ENCODE measurements around the gene CTDNEP1. TPM values are rescaled to one million over a fixed set of nuclear protein-coding genes. Genes with fewer than 3 reads are reported as not detected.

CTDNEP1 gene
- total RNA-seq, 1 donor from 2014 or later: 103 TPM

DNA sequence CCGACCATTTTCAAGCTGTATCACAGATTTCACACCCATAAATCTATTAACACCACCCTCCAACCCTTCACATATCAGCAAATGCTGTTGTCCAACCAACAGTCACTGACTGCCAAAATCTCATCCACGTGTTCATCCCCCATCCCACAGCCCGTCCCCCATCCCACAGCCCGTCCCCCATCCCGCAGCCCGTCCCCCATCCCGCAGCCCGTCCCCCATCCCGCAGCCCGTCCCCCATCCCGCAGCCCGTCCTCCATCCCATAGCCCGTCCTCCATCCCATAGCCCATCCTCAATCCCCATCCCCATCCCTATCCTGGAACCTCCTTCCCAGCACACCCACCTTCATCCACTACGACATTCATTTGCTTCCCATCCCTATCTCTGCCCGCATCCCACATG lies 46.0 kb downstream of the CTDNEP1 start:
- peaks cover 59% of the 10 kb centered on the region for H4K20me1 ChIP-seq (ENCODE audit: insufficient read depth, low read length)
- peak overlapping the region; percentile 59 for H3K4me3 ChIP-seq (ENCODE audit: insufficient read depth, low read depth, low read length)
- DNase-seq (ENCODE audit: low read depth) (no peak), FAIRE-seq (no peak)
- peaks cover 16% of the 10 kb centered on the region for H3K36me3 ChIP-seq (ENCODE audit: insufficient read depth, low read length)
- H3K79me2 ChIP-seq (ENCODE audit: insufficient read depth, low read length): peaks cover 38% of the 10 kb centered on the region
- H3K9me3 ChIP-seq (ENCODE audit: insufficient read depth, low read depth, low read length): no peaks in the 10 kb centered on the region
- peaks cover 21% of the 10 kb centered on the region for H3K4me1 ChIP-seq (ENCODE audit: insufficient read depth, low read length)
- peak overlapping the region; percentile 59 for H3K27ac ChIP-seq (ENCODE audit: low read depth, low read length)
- peak overlapping the region; percentile 83 for H2AFZ ChIP-seq (ENCODE audit: low read depth, low read length)
- H3K27me3 ChIP-seq (ENCODE audit: insufficient read depth, low read length): no peaks in the 10 kb centered on the region
- Mint-ChIP-seq H3K4me3 (ENCODE audit: unreplicated experiment) (peak overlapping the region; percentile 72), H3K36me3 (ENCODE audit: low read depth, unreplicated experiment) (peaks cover 19% of the 10 kb centered on the region), H3K9me3 (ENCODE audit: unreplicated experiment) (no peaks in the 10 kb centered on the region), H3K27ac (ENCODE audit: unreplicated experiment) (peak overlapping the region; percentile 85), H3K27me3 (ENCODE audit: low read depth, unreplicated experiment) (no peaks in the 10 kb centered on the region), H3K4me1 (ENCODE audit: low read depth, unreplicated experiment) (peaks cover 28% of the 10 kb centered on the region)
- peak overlapping the region; percentile 79 for H3K9ac ChIP-seq (ENCODE audit: low read length)
- peak overlapping the region; percentile 90 for H3K4me2 ChIP-seq (ENCODE audit: low read length)
- TF ChIP-seq, protein P1, sequence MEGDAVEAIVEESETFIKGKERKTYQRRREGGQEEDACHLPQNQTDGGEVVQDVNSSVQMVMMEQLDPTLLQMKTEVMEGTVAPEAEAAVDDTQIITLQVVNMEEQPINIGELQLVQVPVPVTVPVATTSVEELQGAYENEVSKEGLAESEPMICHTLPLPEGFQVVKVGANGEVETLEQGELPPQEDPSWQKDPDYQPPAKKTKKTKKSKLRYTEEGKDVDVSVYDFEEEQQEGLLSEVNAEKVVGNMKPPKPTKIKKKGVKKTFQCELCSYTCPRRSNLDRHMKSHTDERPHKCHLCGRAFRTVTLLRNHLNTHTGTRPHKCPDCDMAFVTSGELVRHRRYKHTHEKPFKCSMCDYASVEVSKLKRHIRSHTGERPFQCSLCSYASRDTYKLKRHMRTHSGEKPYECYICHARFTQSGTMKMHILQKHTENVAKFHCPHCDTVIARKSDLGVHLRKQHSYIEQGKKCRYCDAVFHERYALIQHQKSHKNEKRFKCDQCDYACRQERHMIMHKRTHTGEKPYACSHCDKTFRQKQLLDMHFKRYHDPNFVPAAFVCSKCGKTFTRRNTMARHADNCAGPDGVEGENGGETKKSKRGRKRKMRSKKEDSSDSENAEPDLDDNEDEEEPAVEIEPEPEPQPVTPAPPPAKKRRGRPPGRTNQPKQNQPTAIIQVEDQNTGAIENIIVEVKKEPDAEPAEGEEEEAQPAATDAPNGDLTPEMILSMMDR (IDR thresholded peaks at IDR 0.05; ENCODE audit: insufficient read depth, low read depth, low read length): no peak
- no peak for TF ChIP-seq EZH2 (IDR thresholded peaks at IDR 0.05; ENCODE audit: insufficient read depth, low read length)

DNA sequence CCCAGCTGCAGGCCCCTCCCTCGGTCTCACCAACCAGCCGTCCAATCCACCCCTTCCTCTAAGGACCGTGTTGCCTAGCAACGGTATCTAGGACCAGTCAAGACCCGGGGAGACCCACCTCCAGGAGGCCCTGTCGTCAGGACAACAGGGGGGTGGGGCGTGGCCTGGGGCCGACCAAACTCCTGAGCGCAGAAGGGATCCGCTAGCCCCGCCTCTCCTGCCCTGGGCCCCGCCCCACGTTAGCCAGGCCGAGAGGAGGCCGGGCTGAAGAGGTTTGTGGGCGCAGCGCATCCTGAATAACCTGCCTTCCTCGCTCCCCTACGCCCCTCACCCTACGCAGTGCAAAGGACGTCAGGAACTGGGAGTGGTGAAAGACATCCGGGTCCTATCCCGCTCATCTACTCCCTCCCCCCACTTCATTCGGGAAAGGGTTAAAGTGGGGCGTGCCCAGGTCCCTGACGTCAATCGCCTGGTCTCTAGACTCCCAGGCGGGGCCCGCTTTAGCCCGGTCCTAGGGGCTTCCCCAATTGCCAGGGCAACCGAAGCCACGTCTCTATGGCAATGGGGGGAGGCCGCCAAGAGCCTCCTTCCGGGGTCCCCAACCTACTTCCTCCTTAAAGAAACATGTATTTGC lies 46.6 kb downstream of the CTDNEP1 start:
- peak overlapping the region; percentile 72 for H3K4me3 Mint-ChIP-seq (ENCODE audit: unreplicated experiment)
- H3K36me3 ChIP-seq (ENCODE audit: insufficient read depth, low read length): peaks cover 18% of the 10 kb centered on the region
- H3K27me3 ChIP-seq (ENCODE audit: insufficient read depth, low read length): no peaks in the 10 kb centered on the region
- DNase-seq (ENCODE audit: low read depth): peak; percentile 69
- no peaks in the 10 kb centered on the region for H3K27me3 Mint-ChIP-seq (ENCODE audit: low read depth, unreplicated experiment)
- peak overlapping the region; percentile 59 for H3K27ac ChIP-seq (ENCODE audit: low read depth, low read length)
- H3K9me3 Mint-ChIP-seq (ENCODE audit: unreplicated experiment): no peaks in the 10 kb centered on the region
- H4K20me1 ChIP-seq (ENCODE audit: insufficient read depth, low read length): peaks cover 53% of the 10 kb centered on the region
- peak overlapping the region; percentile 85 for H3K27ac Mint-ChIP-seq (ENCODE audit: unreplicated experiment)
- H3K4me3 ChIP-seq (ENCODE audit: insufficient read depth, low read depth, low read length): peak overlapping the region; percentile 59
- peak overlapping the region; percentile 90 for H3K4me2 ChIP-seq (ENCODE audit: low read length)
- FAIRE-seq: no peak
- H3K4me1 Mint-ChIP-seq (ENCODE audit: low read depth, unreplicated experiment): peaks cover 25% of the 10 kb centered on the region
- H3K9me3 ChIP-seq (ENCODE audit: insufficient read depth, low read depth, low read length): no peaks in the 10 kb centered on the region
- peak overlapping the region; percentile 79 for H3K9ac ChIP-seq (ENCODE audit: low read length)
- peaks cover 32% of the 10 kb centered on the region for H3K79me2 ChIP-seq (ENCODE audit: insufficient read depth, low read length)
- H2AFZ ChIP-seq (ENCODE audit: low read depth, low read length): peak overlapping the region; percentile 83
- H3K36me3 Mint-ChIP-seq (ENCODE audit: low read depth, unreplicated experiment): peaks cover 15% of the 10 kb centered on the region
- TF ChIP-seq, protein P1 (IDR thresholded peaks at IDR 0.05; ENCODE audit: insufficient read depth, low read depth, low read length): no peak
- TF ChIP-seq EZH2 (IDR thresholded peaks at IDR 0.05; ENCODE audit: insufficient read depth, low read length): no peak
- H3K4me1 ChIP-seq (ENCODE audit: insufficient read depth, low read length): peaks cover 21% of the 10 kb centered on the region

DNA sequence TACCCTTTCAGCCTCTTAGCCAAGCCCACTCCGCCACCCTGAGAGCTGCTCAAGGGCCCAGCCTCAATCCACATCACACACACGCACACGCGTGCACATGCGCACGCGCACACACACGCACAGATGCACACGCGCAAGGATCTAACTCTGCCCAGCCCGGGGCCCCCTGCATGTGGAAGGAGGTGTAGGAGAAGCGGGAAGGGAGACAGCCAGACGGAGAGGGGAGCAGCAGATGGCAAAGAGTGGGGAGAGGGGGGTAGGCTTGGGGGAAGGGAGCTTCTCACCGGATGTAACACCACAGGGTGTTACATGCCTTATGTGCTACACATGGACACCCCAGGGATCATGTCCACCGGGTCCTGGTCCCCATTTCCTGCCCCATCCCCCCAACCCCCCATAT lies 47.2 kb downstream of the CTDNEP1 start:
- peak overlapping the region; percentile 59 for H3K27ac ChIP-seq (ENCODE audit: low read depth, low read length)
- H3K27me3 ChIP-seq (ENCODE audit: insufficient read depth, low read length): no peaks in the 10 kb centered on the region
- H3K4me3 Mint-ChIP-seq (ENCODE audit: unreplicated experiment): peak overlapping the region; percentile 45
- H3K36me3 ChIP-seq (ENCODE audit: insufficient read depth, low read length): peaks cover 19% of the 10 kb centered on the region
- H3K9ac ChIP-seq (ENCODE audit: low read length): peak overlapping the region; percentile 79
- peaks cover 25% of the 10 kb centered on the region for H3K4me1 Mint-ChIP-seq (ENCODE audit: low read depth, unreplicated experiment)
- TF ChIP-seq EZH2 (IDR thresholded peaks at IDR 0.05; ENCODE audit: insufficient read depth, low read length): no peak
- TF ChIP-seq, protein P1 (IDR thresholded peaks at IDR 0.05; ENCODE audit: insufficient read depth, low read depth, low read length): no peak
- FAIRE-seq: no peak
- peak overlapping the region; percentile 59 for H3K4me3 ChIP-seq (ENCODE audit: insufficient read depth, low read depth, low read length)
- H3K27me3 Mint-ChIP-seq (ENCODE audit: low read depth, unreplicated experiment): no peaks in the 10 kb centered on the region
- peaks cover 21% of the 10 kb centered on the region for H3K4me1 ChIP-seq (ENCODE audit: insufficient read depth, low read length)
- peak overlapping the region; percentile 90 for H3K4me2 ChIP-seq (ENCODE audit: low read length)
- H4K20me1 ChIP-seq (ENCODE audit: insufficient read depth, low read length): peaks cover 47% of the 10 kb centered on the region
- H3K36me3 Mint-ChIP-seq (ENCODE audit: low read depth, unreplicated experiment): peaks cover 15% of the 10 kb centered on the region
- no peaks in the 10 kb centered on the region for H3K9me3 Mint-ChIP-seq (ENCODE audit: unreplicated experiment)
- peak overlapping the region; percentile 53 for H3K27ac Mint-ChIP-seq (ENCODE audit: unreplicated experiment)
- no peak for DNase-seq (ENCODE audit: low read depth)
- H3K79me2 ChIP-seq (ENCODE audit: insufficient read depth, low read length): peaks cover 25% of the 10 kb centered on the region
- no peak overlapping the region for H2AFZ ChIP-seq (ENCODE audit: low read depth, low read length)
- no peaks in the 10 kb centered on the region for H3K9me3 ChIP-seq (ENCODE audit: insufficient read depth, low read depth, low read length)

All from astrocyte (in vitro differentiated cells and primary cell).